ENCODE measurements around the gene KRT77.

KRT77 gene

DNA sequence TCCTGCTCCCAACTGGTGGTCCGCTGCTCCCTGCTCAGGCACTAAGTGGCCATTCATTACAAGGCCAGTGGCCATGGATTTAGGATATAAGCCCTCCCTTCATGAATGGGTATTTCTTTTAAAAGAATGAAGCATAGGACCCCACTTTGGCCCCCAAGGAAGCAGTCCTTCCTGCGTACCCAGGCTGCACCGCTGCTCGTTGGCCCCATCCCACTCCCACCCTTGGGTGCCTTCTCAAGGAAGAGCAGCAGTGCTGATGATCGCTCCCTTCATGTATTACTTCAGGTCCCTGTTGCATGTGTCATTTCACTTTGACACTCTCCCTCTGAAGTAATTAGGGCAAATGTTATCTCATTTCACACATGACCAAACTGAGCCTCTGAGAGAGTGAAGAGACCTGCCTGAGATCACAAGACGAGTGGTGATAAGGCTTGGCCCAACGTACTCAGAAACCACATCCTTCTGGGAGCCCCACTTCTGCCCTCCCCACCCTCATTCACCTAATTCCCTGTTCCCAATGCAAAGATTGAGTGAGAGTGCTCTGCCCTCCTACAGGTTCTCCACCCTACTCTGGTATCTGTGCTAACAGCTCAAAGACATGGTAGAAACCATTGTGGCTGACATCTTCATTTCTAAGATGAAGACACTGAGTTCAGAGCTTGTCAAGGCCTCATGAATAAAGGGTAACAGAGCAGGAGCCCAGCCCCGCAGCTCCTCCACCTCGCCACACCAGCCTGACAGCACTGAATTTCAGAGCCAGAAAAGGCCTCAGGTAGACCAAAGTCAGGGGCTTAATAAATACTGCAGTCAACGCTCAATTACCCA, 41.0 kb downstream of the KRT77 start:
- Histone ChIP-seq H3K27ac (peak overlapping the region in 2 of 21 experiments; percentile 14 to 21), H3K4me3 (no peak overlapping the region)

DNA sequence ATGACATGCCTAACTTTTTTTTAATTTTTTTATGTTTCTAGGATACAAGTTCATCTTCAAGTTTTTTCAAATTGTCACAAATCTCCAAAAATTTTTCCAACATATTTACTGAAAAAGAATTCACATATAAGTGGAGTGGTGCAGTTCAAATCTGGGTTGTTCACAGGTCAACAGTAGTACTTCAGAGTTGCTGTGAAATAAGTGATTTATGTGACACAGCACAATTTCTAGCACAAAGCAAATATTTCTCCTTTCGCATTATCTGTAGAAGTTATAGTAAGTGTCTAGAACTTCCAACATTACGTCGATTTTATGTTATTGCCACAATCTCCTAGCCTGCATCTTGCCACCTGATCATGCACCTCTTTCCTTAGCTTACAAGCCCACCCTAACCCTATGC, 41.7 kb downstream of the KRT77 start:
- H3K4me3 ChIP-seq: no peak overlapping the region
- no peak overlapping the region for H3K27ac ChIP-seq

DNA sequence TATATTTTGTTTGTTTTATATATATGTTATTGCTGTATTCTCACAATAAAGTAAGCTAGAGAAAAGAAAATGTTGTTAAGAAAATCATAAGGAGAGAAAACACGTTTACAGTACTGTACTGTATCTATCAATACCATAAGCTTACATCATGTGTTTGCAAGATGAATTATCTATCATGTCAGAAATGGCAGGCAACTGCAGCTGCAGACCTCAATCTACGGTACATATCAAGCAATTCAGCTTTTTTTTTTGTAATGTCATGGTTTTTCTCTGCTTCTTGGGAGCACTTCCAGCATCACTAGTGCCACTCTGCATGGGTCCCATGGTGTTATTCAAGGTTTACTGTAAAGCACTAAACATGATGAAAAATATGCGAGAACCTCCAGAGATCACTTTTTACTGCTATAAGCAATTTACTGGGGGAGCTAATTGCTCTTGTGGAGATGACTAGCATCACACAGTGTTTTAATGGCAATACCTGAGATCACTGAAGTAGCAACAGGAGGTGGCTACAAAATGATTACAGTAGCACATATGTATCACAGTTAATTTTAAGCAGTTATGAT, 42.3 kb downstream of the KRT77 start:
- H3K4me3 ChIP-seq: no peak overlapping the region
- no peak overlapping the region for H3K27ac ChIP-seq

DNA sequence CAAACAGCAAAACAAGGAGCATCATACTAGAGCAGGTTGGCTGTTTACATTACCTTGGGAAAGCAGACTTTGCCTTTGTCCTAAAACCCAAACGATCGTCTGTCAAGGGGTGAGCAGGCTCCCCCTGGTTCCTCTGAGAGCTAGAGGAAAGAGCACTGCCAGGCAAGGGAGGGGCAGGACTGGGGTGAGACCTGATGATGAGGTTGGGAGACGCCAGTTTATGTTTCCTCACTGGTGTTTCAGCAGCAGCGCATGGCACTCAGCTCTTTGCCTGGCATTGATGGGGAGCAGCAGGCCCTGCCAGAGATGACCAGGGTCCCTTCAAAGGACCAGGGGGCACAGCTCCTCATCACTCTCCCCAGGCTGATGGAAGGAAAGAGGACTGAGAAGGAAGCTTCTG, 43.4 kb downstream of the KRT77 start:
- peak overlapping the region in 6 of 21 experiments; percentile 12 to 76 (median 40) for H3K27ac ChIP-seq
- no peak overlapping the region for H3K4me3 ChIP-seq

DNA sequence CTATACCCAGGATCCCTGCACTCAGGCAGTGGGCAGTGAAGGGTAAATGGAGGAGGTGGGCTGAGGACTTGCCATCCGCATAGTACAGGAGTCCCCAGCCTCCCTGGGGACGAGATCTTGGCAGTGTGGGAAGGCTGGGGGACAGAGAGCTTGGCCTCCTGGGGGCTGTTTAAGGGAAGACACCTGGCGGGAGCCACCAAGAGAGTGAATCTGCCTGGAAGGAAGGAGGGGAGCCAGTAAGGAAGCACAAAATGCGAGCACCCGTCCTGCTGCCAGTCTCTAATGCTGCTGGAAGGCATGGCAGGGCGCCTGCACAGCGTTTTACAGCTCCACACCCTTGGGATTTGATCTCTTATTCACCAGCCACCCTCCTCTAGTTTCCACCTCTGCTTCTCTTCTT, 43.9 kb downstream of the KRT77 start:
- no peak overlapping the region for H3K4me3 ChIP-seq
- H3K27ac ChIP-seq: peak overlapping the region in 9 of 21 experiments; percentile 12 to 76 (median 36)

DNA sequence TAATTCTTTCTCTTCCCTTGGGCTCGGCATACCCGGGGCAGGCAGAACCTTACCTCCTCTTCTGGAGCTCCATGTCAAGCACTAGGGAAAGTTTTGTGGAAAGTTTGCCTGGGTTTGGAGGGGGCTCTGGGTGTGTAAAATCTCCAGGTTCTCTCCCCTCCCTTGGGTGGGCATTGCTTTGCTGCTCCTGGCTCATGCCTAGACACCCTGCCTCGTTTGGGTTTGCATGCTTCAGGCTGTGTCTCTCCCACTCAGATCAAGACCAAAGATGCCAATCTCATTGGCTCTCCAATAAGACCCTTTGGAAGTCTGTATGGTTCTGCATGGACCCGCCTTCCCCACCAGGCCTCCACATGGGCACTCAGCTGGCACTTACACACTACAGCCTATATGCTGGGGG, 45.1 kb downstream of the KRT77 start:
- Histone ChIP-seq H3K4me3 (no peak overlapping the region), H3K27ac (no peak overlapping the region)

DNA sequence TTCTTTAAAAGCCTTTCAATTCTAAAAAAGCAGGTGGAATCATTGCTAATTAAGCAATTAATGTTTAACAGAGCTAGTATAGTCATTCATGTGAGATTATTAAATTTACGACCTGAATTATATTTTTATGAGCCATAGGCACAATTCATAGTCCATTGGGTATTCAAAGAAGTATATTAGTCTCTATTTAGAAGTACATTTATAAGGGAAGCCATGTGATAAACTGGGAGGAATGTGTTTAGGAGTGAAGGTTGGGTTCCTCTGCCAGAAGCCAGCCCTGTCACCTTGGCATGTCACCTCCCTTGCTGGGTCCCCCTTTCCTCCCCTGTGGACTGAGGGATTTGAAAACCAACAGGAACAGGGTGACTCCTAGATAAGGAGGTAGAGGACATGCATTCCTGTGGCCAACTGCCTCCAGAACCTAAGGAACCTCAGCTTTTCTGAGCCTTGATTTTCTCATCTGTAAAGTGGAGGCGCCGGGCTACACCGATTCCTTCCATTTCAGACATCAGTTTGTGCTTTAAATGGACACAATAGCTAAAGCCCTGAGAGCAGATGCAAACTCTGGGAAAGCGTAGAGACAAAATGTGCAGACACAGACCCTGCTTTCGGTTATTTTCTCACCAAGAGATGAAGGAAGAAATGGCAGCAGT, 45.9 kb downstream of the KRT77 start:
- Histone ChIP-seq H3K4me3 (no peak overlapping the region), H3K27ac (no peak overlapping the region)

DNA sequence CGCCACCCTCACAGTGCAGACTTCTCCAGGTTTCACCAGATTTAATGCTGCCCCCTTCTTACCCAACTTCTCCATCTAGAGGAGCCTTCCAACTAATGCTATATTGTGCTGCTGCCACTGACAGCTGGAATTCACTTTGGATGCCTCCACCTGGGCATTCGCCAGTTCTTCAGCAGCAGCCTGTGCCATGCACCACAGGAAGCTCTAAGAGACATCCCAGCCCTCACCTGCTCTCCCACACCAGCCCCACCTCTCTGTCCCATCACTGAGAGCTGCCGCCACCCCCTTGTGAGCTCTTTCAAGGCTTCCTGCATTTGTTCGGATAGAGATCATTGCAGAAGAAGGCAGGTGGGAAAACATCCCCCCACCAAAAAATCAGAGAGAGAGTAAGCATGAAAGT, 46.7 kb downstream of the KRT77 start:
- no peak overlapping the region for H3K27ac ChIP-seq
- no peak overlapping the region for H3K4me3 ChIP-seq

DNA sequence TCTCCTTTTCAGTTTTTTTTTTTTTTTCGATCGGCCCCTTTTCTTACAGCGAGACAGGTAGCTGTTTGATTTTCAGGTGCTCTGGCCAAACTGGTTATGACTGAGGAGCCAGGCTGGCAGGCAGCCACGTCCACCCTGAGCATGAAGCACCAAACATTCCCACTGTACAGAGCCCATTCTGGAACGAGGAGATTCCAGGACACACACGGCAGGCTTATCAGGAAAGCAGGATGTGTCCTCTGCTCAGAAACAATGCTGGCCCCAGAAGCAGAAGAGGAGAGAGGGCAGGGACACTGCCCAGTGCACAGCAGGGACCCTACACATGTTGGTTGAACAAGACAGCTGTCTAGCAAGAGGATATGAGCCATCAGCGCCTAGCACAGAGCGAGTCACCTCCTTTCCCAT, 47.6 kb downstream of the KRT77 start:
- Histone ChIP-seq H3K4me3 (no peak overlapping the region), H3K27ac (no peak overlapping the region)

DNA sequence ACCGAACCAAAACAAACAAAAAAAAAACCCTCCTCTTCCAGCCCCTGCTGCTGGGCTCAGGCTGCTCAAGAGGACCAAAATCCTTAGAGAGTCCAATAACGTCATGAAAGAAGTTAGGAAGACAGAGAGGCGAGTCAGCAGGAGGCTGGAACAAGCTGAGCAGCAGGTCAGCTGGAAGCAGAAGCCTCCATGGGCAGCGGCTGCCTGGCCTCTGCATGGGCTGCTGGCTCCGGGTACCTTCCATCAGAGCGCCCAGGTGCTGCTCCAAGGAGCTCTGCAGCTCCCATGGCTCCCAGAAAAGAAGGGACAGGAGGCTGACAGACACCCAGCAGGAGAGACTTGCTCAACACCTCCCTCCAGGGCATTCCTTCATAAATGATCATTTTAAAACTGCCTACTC, 48.1 kb downstream of the KRT77 start:
- Histone ChIP-seq H3K27ac (peak overlapping the region in 1 of 21 experiments; percentile 18), H3K4me3 (no peak overlapping the region)

DNA sequence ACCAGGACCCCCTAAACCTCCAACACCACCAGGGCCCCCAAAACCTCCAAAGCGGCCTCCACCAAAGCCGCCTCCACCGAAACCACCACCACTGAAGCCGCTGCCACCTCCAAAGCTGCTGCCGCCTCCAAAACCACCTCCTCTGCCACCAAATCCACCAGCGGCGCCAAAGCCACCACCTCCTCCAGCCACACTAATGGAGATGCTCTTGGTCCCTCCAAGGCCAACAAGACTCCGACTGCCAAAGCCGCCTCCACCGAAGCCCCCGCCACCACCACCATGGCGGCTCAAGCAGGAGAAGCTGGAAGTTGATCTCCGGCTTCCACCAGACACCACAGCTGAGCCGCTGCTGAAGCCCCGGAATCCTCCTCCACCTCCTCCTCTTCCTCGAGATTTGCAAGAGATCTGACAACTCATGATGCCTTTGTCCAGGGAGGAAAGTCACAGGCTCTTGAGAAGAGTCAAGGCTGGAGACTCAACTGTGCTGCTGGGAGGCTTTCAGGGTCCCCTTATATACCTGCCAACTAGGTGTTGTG, 51.5 kb downstream of the KRT77 start, which contains the start of gene KRT2:
KRT2 (minus strand) TSS at position 486 of the 536 bp plus-strand sequence; CDS start at position 417, 69 bp downstream.
- peak within 1 kb of the TSS in 6 of 21 experiments; percentile 6 to 50 (median 27) for H3K27ac ChIP-seq
- no peak within 1 kb of the TSS for H3K4me3 ChIP-seq

DNA sequence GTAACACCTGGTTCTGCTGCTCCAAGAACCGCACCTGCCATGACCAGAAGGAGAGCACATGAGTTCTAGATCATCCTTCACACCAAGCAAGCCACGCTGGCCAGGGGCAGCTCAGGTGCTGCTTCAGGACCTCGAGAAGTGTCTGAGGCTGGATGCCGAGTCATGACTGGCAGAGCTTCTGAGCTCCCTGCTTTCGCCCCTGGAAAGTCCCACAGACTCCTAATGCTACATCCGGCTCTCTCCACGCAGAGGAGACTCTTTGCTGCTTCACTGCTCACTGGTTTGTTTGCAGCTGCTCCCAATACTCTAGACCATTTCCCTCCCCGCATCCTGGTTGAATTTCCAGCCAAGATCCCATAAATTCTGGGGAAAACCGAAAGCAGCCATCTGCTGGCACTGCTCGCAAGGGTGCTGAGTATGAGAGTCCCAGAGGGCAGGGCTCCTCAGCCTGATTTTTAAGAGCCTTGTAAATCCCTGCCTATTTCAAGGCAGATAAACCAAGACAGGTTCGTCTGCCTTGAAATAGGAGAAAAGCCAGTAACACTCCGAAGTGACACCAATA, 52.7 kb downstream of the KRT77 start:
- H3K27ac ChIP-seq: peak overlapping the region in 11 of 21 experiments; percentile 6 to 50 (median 23)
- no peak overlapping the region for H3K4me3 ChIP-seq

DNA sequence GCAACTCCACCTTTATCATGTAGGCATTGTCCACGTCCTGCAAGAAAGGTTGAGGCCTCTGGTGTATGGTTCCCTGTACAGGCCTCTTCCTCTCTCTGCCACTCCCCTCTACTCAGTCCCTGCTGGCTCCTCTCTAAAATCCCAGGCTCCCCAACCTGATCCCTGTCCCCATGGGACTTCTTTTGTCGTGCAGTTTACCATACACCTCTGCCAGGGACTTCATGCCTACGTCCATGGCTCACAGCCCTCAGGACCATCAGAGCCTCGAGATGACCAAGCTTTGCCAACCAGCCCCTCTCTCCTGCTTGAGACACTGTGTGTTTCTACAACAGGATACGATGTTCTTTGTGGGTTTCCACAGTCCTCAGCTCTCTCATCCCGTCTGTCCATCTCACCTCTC, 54.3 kb downstream of the KRT77 start:
- Histone ChIP-seq H3K27ac (no peak overlapping the region), H3K4me3 (no peak overlapping the region)

DNA sequence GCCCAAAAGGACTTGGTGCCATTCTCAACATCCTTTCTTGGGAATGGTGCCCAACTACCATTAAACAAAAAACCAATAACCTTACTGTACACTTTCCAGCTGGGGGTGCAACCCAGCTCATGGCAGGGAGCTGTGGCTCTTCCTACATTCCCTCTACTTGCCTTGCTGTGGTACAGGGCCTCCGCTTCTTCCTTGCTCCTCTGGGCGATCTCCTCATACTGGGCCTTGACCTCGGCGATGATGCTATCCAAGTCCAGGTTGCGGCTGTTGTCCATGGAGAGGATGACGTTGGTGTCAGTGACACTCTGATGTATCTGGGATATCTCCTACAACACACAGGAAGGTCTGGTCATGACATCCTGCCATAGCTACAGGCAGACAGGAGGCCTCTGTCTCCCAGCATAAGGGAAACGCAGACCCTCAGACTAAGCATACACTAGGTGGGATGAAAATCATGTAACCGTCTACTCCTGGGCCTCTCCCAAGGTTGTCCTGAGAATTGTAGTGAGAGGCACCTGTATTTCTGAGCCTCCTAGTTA, 55.2 kb downstream of the KRT77 start:
- H3K27ac ChIP-seq: no peak overlapping the region
- H3K4me3 ChIP-seq: no peak overlapping the region

DNA sequence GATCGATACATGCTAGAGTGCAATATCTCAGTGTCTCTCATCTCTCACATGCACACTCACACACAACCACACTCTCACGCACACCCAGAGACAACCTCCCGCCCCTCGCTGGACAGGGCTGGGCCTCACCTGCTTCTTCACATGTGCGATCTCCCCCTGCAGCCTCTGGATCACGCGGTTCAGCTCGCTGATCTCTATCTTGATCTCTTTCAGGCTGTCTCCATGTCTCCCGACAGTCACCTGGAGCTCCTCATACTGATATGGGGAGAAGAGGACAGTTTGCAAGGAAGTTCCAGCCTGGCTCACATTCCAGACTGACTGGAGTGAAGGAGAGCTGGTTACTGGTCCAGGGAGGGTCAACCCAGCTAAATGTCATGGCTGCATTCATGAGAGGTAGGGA, 55.7 kb downstream of the KRT77 start:
- no peak overlapping the region for H3K27ac ChIP-seq
- H3K4me3 ChIP-seq: no peak overlapping the region

DNA sequence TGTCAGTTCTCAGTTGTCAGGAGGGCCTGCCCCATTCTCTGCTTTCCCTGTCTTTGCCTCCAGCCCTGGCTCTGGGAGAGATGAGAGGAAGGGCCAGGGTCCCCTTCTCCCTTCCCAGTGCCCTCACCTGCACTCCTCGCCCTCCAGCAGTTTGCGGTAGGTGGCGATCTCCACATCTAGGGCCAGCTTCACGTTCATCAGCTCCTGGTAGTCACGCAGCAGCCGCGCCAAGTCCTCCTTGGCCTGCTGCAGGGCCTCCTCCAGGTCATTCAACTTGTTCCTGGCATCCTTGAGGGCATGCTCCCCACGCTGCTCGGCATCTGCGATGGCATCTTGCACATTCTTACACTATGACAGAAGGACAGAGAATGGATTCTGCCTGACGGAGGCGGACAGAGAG, 56.7 kb downstream of the KRT77 start:
- Histone ChIP-seq H3K4me3 (no peak overlapping the region), H3K27ac (no peak overlapping the region)

DNA sequence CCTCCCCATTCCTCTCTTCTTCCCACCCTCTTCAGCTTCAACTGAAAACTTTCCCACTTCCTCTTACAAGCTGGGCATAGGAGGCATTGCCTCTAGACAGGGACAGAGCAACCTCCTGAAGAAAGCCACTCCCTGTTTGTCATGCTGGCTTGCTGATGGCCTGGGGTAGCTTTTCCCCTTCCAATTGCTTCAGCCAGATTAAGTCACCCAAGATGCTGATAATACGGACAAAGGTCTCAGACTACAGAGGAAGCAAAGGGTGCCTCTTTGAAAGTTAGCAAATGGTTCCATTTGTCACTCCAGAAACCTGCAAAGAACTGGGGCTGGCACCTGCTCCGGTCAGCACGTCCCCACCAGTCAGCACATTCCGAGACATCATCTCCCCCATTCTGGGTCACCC, 57.3 kb downstream of the KRT77 start:
- peak overlapping the region in 5 of 21 experiments; percentile 1 to 65 (median 24) for H3K27ac ChIP-seq
- H3K4me3 ChIP-seq: no peak overlapping the region

DNA sequence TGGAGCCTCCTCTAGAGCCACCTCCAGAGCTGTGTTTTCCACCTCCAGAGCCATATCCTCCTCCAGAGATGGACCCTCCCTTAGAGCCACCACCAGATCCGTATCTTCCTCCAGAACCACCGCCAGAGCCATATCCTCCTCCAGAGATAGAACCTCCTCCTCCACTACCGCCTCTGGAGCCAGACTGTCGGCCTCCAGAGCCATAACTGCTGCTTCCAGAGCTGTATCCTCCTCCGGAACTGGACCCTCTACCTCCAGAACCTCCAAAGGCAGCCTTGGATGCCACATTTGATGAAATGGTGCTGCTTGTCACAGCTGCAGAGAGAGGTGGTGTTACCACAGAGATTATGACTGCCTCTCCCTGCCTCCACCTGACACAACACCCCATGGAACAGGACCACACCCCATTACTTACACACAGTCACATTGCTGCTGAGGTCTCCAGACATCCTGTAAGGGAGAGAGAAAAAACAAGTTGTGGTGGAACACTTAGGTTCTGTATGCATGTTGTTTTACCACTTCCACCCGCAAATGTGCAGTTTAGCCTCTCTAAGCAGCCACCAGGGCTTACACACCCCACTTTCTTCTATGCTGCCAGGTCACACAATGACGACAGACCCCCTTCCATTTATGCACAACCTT, 58.1 kb downstream of the KRT77 start:
- H3K27ac ChIP-seq: peak overlapping the region in 5 of 21 experiments; percentile 23 to 65 (median 50)
- H3K4me3 ChIP-seq: no peak overlapping the region

DNA sequence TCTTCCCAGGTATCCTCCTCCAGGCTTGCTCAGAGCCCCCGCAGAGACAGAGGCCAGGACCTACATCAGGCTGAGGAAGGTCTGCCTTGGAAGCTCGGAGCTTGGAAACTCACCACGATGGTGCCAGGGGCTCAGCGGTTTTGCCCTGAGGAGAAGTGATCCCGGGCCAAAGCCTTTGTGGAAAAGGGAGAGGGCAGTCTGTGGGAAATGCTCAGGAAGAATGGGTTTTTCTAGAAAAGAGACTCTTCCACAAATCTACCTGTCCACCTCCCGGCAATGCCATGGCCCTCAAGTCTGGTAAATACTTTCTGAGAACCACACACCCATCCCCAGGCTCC, 59.3 kb downstream of the KRT77 start:
- Histone ChIP-seq H3K27ac (no peak overlapping the region), H3K4me3 (no peak overlapping the region)

All from skin epidermis (tissue), 12 donors.